ENCODE measurements around the gene STRBP.
"Not testable (repeated sequence)": the region's sequence is repeated elsewhere in the genome, so short reads cannot be mapped to it uniquely, and the experiment has no call there.

STRBP gene
- total RNA-seq, result 19.0 to 33.3 reads per million in 2 donors

- peak; percentile 84 to 94 (median 91) for DNase-seq
These were observed at the start of gene STRBP for GRCh38 chr9:123268465-123269259. Gene STRBP, minus strand, starts transcription at chr9:123268586. Its CDS starts 84,452 bp downstream, at chr9:123184134.

GRCh38 chr9:123316053-123316718 lies 47.8 kb upstream of the STRBP start:
- no peak for DNase-seq

GRCh38 chr9:123315635-123316034 lies 47.2 kb upstream of the STRBP start:
- DNase-seq, result no peak

GRCh38 chr9:123314617-123315016 lies 46.2 kb upstream of the STRBP start:
- DNase-seq, result no peak

GRCh38 chr9:123312306-123312877 lies 44.0 kb upstream of the STRBP start:
- DNase-seq, result no peak

- no peak for DNase-seq
These were observed 42.9 kb upstream of the STRBP start for GRCh38 chr9:123311250-123311752.

GRCh38 chr9:123310551-123311249 lies 42.3 kb upstream of the STRBP start:
- no peak for DNase-seq

- DNase-seq, result no peak
These were observed 41.2 kb upstream of the STRBP start for GRCh38 chr9:123309611-123310010.

GRCh38 chr9:123305879-123306278 lies 37.5 kb upstream of the STRBP start:
- DNase-seq, result no peak

GRCh38 chr9:123304340-123304691 lies 35.9 kb upstream of the STRBP start:
- no peak for DNase-seq

- peak in 1 of 5 experiments; percentile 49 for DNase-seq
These were observed 34.2 kb upstream of the STRBP start for GRCh38 chr9:123302348-123303214.

- not testable (repeated sequence) for DNase-seq
These were observed 33.5 kb upstream of the STRBP start for GRCh38 chr9:123301936-123302335.

GRCh38 chr9:123300554-123300953 lies 32.2 kb upstream of the STRBP start:
- no peak for DNase-seq

GRCh38 chr9:123299558-123300126 lies 31.3 kb upstream of the STRBP start:
- DNase-seq, result no peak

GRCh38 chr9:123296174-123296573 lies 27.8 kb upstream of the STRBP start:
- no peak for DNase-seq

GRCh38 chr9:123291736-123292135 lies 23.4 kb upstream of the STRBP start:
- peak in 1 of 5 experiments; percentile 23 for DNase-seq

GRCh38 chr9:123290764-123291163 lies 22.4 kb upstream of the STRBP start:
- DNase-seq, result no peak

GRCh38 chr9:123287639-123288038 lies 19.3 kb upstream of the STRBP start:
- DNase-seq, result no peak

- DNase-seq, result no peak
These were observed 17.9 kb upstream of the STRBP start for GRCh38 chr9:123286324-123286723.

GRCh38 chr9:123284656-123285055 lies 16.3 kb upstream of the STRBP start:
- no peak for DNase-seq

- no peak for DNase-seq
These were observed 15.1 kb upstream of the STRBP start for GRCh38 chr9:123283455-123283854.

- DNase-seq, result no peak
These were observed 14.6 kb upstream of the STRBP start for GRCh38 chr9:123283048-123283408.
